OCI-LY7 (cell line): ENCODE data around the gene EPB41L4B. TPM values are rescaled to one million over a fixed set of nuclear protein-coding genes. Genes with fewer than 3 reads are reported as not detected.

Source experiments
- BruUV-seq: library from RNA; stranded (reverse); fragments of 400-500 nt; replicated peaks from 2 replicates; lab custom pipeline; 2021; lab: Mats Ljungman, UMichigan
- CTCF ChIA-PET: fragments of 300-600 bp; sonication (Branson Sonifier 250); formaldehyde crosslinking; loops from one replicate; lab custom pipeline; 2022; ENCODE audit warnings: antibody characterized with exemption; ENCODE audit not compliant: unreplicated experiment; lab: Charles Lee
- POLR2A ChIA-PET: fragments of 300-600 bp; sonication (Branson Sonifier 250); formaldehyde crosslinking; loops from one replicate; lab custom pipeline; 2022; ENCODE audit warnings: antibody characterized with exemption; lab: Charles Lee
- DNase-seq: peaks from one replicate; pipeline ENCODE4 v3.0.0-alpha.2; 2015; ENCODE audit warnings: low spot score
- H2AFZ ChIP-seq: fragments of 200-600 bp; sonication (generic), shearing (Covaris generic); 2 replicates; pipeline ENCODE4 v1.6.1; 2014; ENCODE audit warnings: mild to moderate bottlenecking, antibody characterized with exemption, low read length, moderate library complexity
- H3K27ac ChIP-seq: fragments of 200-600 bp; sonication (generic); 2 replicates; pipeline ENCODE4 v1.5.1; 2014; ENCODE audit warnings: mixed run types, low read depth, mild to moderate bottlenecking, moderate library complexity, low read length, inconsistent platforms; ENCODE audit not compliant: poor library complexity, severe bottlenecking
- H3K36me3 ChIP-seq: fragments of 200-600 bp; sonication (generic); 2 replicates; pipeline ENCODE4 v1.6.1; 2014; ENCODE audit warnings: mild to moderate bottlenecking, antibody characterized with exemption, low read length, moderate library complexity, mixed read lengths; ENCODE audit not compliant: insufficient read depth
- H3K4me1 ChIP-seq: fragments of 200-600 bp; sonication (generic); 2 replicates; pipeline ENCODE4 v1.5.1; 2014; ENCODE audit warnings: mild to moderate bottlenecking, low read length; ENCODE audit not compliant: insufficient read depth, poor library complexity, severe bottlenecking
- H3K4me2 ChIP-seq: fragments of 200-600 bp; sonication (generic); 2 replicates; pipeline ENCODE4 v1.6.1; 2014; ENCODE audit warnings: mild to moderate bottlenecking, low read length
- H3K4me3 ChIP-seq: fragments of 200-600 bp; sonication (generic); 2 replicates; pipeline ENCODE4 v1.5.1; 2014; ENCODE audit warnings: mild to moderate bottlenecking, low read depth, low read length; ENCODE audit not compliant: poor library complexity, severe bottlenecking
- H3K79me2 ChIP-seq: fragments of 200-600 bp; sonication (generic); 2 replicates; pipeline ENCODE4 v1.6.1; 2016; ENCODE audit warnings: low read depth, mild to moderate bottlenecking, low read length, moderate library complexity, mixed read lengths; ENCODE audit not compliant: insufficient read depth
- H3K9me2 ChIP-seq: fragments of 200-600 bp; sonication (generic); 2 replicates; pipeline ENCODE4 v1.6.1; 2016; ENCODE audit warnings: mild to moderate bottlenecking, low read length, mixed read lengths; ENCODE audit not compliant: insufficient read depth
- H3K9me3 ChIP-seq: fragments of 200-600 bp; sonication (generic); 2 replicates; pipeline ENCODE4 v1.6.1; 2014; ENCODE audit warnings: mild to moderate bottlenecking, mixed run types, low read length, mixed read lengths
- H4K20me1 ChIP-seq: fragments of 200-600 bp; sonication (generic); 2 replicates; pipeline ENCODE4 v1.6.1; 2014; ENCODE audit warnings: mild to moderate bottlenecking, antibody characterized with exemption, low read length, moderate library complexity, mixed read lengths; ENCODE audit not compliant: insufficient read depth
- EZH2phosphoT487 ChIP-seq: fragments of 200-600 bp; sonication (generic); IDR thresholded peaks from 2 replicates; pipeline ENCODE4 v1.6.1; 2018; ENCODE audit warnings: low read depth, borderline replicate concordance, mild to moderate bottlenecking, mixed run types, antibody characterized with exemption, low read length, moderate library complexity, mixed read lengths
- intact Hi-C: fragments of 100-400 bp; cut with micrococcal nuclease; formaldehyde crosslinking; loops from one replicate; pipeline ENCODE4 v1.10.0; 2022; ENCODE audit not compliant: unreplicated experiment
- total RNA-seq, 2 experiments: library from RNA; depleted of rRNA in 1 of 2; stranded (reverse); fragments of >200 nt in 1 of 2; shearing (Covaris generic) in 1 of 2; gene quantifications; 2 replicates each; pipeline ENCODE4 v1.2.3, GENCODE V29; 2014 to 2022
- TF ChIP-seq, protein P1 (sequence below): fragments of 200-600 bp; sonication (generic); conservative IDR thresholded peaks from 2 replicates; pipeline ENCODE4 v1.5.1; 2014; ENCODE audit warnings: mild to moderate bottlenecking, antibody characterized with exemption, low read length, moderate library complexity, mixed read lengths

The EPB41L4B gene
- total RNA-seq, 2 experiments from 2014 or later = 0.29 TPM; not detected in 1

DNA sequence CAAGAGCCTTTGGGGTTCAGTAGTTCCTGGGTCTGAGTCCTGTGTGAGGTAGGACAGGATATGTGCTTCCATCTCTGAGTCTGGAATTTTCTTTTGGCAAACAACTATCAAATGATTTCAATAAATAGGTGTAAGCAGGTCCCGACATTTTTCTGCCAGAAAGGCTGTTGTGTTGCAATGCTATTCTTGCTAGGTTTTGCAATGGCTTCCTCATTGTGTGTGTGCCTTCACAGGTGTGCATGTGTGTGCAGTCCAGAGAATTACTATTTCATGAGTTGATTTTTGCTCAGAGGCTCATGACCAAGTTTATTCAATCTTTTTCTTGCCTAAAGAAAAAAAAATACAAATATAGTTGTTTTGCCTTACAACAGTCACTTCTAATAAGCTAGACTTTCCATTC, 89.3 kb downstream of the EPB41L4B start:
- Histone ChIP-seq H4K20me1 (no peaks in the 10 kb centered on the region), H3K27ac (no peak overlapping the region), H3K36me3 (no peaks in the 10 kb centered on the region), H3K4me1 (no peaks in the 10 kb centered on the region), H3K79me2 (no peaks in the 10 kb centered on the region), H3K9me2 (no peaks in the 10 kb centered on the region), H2AFZ (no peak overlapping the region), H3K4me2 (no peak overlapping the region), H3K4me3 (no peak overlapping the region), H3K9me3 (no peaks in the 10 kb centered on the region)
- TF ChIP-seq, protein P1, sequence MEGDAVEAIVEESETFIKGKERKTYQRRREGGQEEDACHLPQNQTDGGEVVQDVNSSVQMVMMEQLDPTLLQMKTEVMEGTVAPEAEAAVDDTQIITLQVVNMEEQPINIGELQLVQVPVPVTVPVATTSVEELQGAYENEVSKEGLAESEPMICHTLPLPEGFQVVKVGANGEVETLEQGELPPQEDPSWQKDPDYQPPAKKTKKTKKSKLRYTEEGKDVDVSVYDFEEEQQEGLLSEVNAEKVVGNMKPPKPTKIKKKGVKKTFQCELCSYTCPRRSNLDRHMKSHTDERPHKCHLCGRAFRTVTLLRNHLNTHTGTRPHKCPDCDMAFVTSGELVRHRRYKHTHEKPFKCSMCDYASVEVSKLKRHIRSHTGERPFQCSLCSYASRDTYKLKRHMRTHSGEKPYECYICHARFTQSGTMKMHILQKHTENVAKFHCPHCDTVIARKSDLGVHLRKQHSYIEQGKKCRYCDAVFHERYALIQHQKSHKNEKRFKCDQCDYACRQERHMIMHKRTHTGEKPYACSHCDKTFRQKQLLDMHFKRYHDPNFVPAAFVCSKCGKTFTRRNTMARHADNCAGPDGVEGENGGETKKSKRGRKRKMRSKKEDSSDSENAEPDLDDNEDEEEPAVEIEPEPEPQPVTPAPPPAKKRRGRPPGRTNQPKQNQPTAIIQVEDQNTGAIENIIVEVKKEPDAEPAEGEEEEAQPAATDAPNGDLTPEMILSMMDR = no peak
- no peak for TF ChIP-seq EZH2phosphoT487
- DNase-seq = no peak
- BruUV-seq = no TSS peak
- ChIA-PET CTCF (no interaction called here), POLR2A (no interaction called here)
- intact Hi-C loops = no loop called here

DNA sequence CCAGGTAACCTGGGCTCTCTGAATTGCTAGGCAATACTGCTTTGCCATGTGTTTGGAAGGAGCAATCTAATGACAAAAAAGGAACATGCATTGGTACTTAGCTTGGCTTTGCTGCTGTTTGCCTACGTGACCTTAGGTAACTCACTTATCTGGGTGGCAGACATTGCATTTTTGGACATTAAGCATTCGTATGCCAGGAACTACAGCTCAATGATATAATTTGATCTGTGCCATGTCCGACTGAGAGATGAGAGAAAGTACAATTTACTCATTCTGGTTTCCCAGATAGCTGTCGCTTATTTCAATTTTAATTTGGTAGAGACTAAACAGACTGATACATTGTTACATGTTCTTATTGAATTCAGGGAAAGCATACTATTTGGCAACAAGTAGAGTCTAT, 90.6 kb downstream of the EPB41L4B start:
- Histone ChIP-seq H3K27ac (no peak overlapping the region), H3K79me2 (no peaks in the 10 kb centered on the region), H3K36me3 (no peaks in the 10 kb centered on the region), H4K20me1 (no peaks in the 10 kb centered on the region), H3K4me3 (no peak overlapping the region), H2AFZ (no peak overlapping the region), H3K9me3 (no peaks in the 10 kb centered on the region), H3K9me2 (no peaks in the 10 kb centered on the region), H3K4me1 (no peaks in the 10 kb centered on the region), H3K4me2 (no peak overlapping the region)
- ChIA-PET POLR2A (no interaction called here), CTCF (no interaction called here)
- intact Hi-C loops = no loop called here
- no TSS peak for BruUV-seq
- DNase-seq = no peak
- TF ChIP-seq EZH2phosphoT487 = no peak
- TF ChIP-seq, protein P1 = no peak

DNA sequence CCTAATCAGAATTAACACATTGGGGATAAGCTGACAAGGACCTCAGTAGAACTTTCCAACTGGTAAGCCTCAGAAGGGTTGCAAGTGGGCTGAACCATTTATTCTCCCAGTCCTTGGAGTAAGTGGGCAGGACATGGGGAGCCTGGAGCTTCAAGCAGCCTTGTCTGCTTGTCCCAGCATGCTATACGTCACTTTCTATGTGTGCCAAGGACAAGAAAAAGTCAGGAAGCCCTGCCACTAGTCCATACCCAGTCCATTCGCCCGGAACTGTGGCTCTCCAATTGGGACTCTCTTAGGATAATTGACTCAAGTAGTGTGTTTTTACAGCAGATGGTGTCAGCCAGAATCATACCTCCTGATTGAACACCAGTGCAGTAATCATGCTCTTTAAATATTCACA, 91.2 kb downstream of the EPB41L4B start:
- POLR2A ChIA-PET = no interaction called here
- no peaks in the 10 kb centered on the region for H3K4me1 ChIP-seq
- TF ChIP-seq, protein P1 = no peak
- TF ChIP-seq EZH2phosphoT487 = no peak
- H3K9me3 ChIP-seq = no peaks in the 10 kb centered on the region
- H3K4me3 ChIP-seq = no peak overlapping the region
- CTCF ChIA-PET = no interaction called here
- no TSS peak for BruUV-seq
- H3K27ac ChIP-seq = no peak overlapping the region
- H3K36me3 ChIP-seq = no peaks in the 10 kb centered on the region
- no peak overlapping the region for H2AFZ ChIP-seq
- intact Hi-C loops = no loop called here
- no peaks in the 10 kb centered on the region for H3K79me2 ChIP-seq
- H4K20me1 ChIP-seq = no peaks in the 10 kb centered on the region
- H3K4me2 ChIP-seq = no peak overlapping the region
- no peaks in the 10 kb centered on the region for H3K9me2 ChIP-seq
- DNase-seq = no peak
